OCI-LY7 (cell line): Measurements from ENCODE around the gene SLC66A3. TPM values are rescaled to one million over a fixed set of nuclear protein-coding genes. Genes with fewer than 3 reads are reported as not detected.

Source experiments
- BruUV-seq: library from RNA; stranded (reverse); fragments of 400-500 nt; replicated peaks from 2 replicates; lab custom pipeline; 2021; lab: Mats Ljungman, UMichigan
- CTCF ChIA-PET: fragments of 300-600 bp; sonication (Branson Sonifier 250); formaldehyde crosslinking; loops from one replicate; lab custom pipeline; 2022; ENCODE audit warnings: antibody characterized with exemption; ENCODE audit not compliant: unreplicated experiment; lab: Charles Lee
- POLR2A ChIA-PET: fragments of 300-600 bp; sonication (Branson Sonifier 250); formaldehyde crosslinking; loops from one replicate; lab custom pipeline; 2022; ENCODE audit warnings: antibody characterized with exemption; lab: Charles Lee
- DNase-seq: peaks from one replicate; pipeline ENCODE4 v3.0.0-alpha.2; 2015; ENCODE audit warnings: low spot score
- H2AFZ ChIP-seq: fragments of 200-600 bp; sonication (generic), shearing (Covaris generic); 2 replicates; pipeline ENCODE4 v1.6.1; 2014; ENCODE audit warnings: mild to moderate bottlenecking, antibody characterized with exemption, low read length, moderate library complexity
- H3K27ac ChIP-seq: fragments of 200-600 bp; sonication (generic); 2 replicates; pipeline ENCODE4 v1.5.1; 2014; ENCODE audit warnings: mixed run types, low read depth, mild to moderate bottlenecking, moderate library complexity, low read length, inconsistent platforms; ENCODE audit not compliant: poor library complexity, severe bottlenecking
- H3K36me3 ChIP-seq: fragments of 200-600 bp; sonication (generic); 2 replicates; pipeline ENCODE4 v1.6.1; 2014; ENCODE audit warnings: mild to moderate bottlenecking, antibody characterized with exemption, low read length, moderate library complexity, mixed read lengths; ENCODE audit not compliant: insufficient read depth
- H3K4me1 ChIP-seq: fragments of 200-600 bp; sonication (generic); 2 replicates; pipeline ENCODE4 v1.5.1; 2014; ENCODE audit warnings: mild to moderate bottlenecking, low read length; ENCODE audit not compliant: insufficient read depth, poor library complexity, severe bottlenecking
- H3K4me2 ChIP-seq: fragments of 200-600 bp; sonication (generic); 2 replicates; pipeline ENCODE4 v1.6.1; 2014; ENCODE audit warnings: mild to moderate bottlenecking, low read length
- H3K4me3 ChIP-seq: fragments of 200-600 bp; sonication (generic); 2 replicates; pipeline ENCODE4 v1.5.1; 2014; ENCODE audit warnings: mild to moderate bottlenecking, low read depth, low read length; ENCODE audit not compliant: poor library complexity, severe bottlenecking
- H3K79me2 ChIP-seq: fragments of 200-600 bp; sonication (generic); 2 replicates; pipeline ENCODE4 v1.6.1; 2016; ENCODE audit warnings: low read depth, mild to moderate bottlenecking, low read length, moderate library complexity, mixed read lengths; ENCODE audit not compliant: insufficient read depth
- H3K9me2 ChIP-seq: fragments of 200-600 bp; sonication (generic); 2 replicates; pipeline ENCODE4 v1.6.1; 2016; ENCODE audit warnings: mild to moderate bottlenecking, low read length, mixed read lengths; ENCODE audit not compliant: insufficient read depth
- H3K9me3 ChIP-seq: fragments of 200-600 bp; sonication (generic); 2 replicates; pipeline ENCODE4 v1.6.1; 2014; ENCODE audit warnings: mild to moderate bottlenecking, mixed run types, low read length, mixed read lengths
- H4K20me1 ChIP-seq: fragments of 200-600 bp; sonication (generic); 2 replicates; pipeline ENCODE4 v1.6.1; 2014; ENCODE audit warnings: mild to moderate bottlenecking, antibody characterized with exemption, low read length, moderate library complexity, mixed read lengths; ENCODE audit not compliant: insufficient read depth
- EZH2phosphoT487 ChIP-seq: fragments of 200-600 bp; sonication (generic); IDR thresholded peaks from 2 replicates; pipeline ENCODE4 v1.6.1; 2018; ENCODE audit warnings: low read depth, borderline replicate concordance, mild to moderate bottlenecking, mixed run types, antibody characterized with exemption, low read length, moderate library complexity, mixed read lengths
- intact Hi-C: fragments of 100-400 bp; cut with micrococcal nuclease; formaldehyde crosslinking; loops from one replicate; pipeline ENCODE4 v1.10.0; 2022; ENCODE audit not compliant: unreplicated experiment
- total RNA-seq, 2 experiments: library from RNA; depleted of rRNA in 1 of 2; stranded (reverse); fragments of >200 nt in 1 of 2; shearing (Covaris generic) in 1 of 2; gene quantifications; 2 replicates each; pipeline ENCODE4 v1.2.3, GENCODE V29; 2014 to 2022
- TF ChIP-seq, protein P1 (sequence below): fragments of 200-600 bp; sonication (generic); conservative IDR thresholded peaks from 2 replicates; pipeline ENCODE4 v1.5.1; 2014; ENCODE audit warnings: mild to moderate bottlenecking, antibody characterized with exemption, low read length, moderate library complexity, mixed read lengths

Gene SLC66A3
- total RNA-seq, 2 experiments from 2014 or later, result 6.0 to 10.0 TPM

DNA sequence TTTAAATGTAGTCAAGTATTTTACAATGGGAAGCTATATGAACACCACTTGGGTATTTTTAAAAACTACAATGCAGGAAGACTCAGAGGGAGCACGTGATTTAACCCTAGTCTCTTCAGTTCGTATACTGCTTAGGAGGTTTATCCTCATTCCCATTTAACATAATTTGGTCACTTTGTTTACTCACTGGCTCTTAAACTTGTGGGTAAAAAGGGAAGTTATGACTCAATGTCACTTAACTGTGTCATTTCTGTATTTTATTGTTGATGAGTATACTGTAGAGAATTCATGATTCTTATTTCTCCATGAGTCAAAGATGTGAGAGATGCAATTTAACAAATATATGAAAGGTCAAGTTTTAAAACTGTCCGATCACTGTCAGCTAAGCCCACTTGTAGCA lies 48.2 kb downstream of the SLC66A3 start:
- ChIA-PET POLR2A (interaction anchor here (0.5 to 2.1 kb wide), 4 partner anchors 8 to 18 kb away, joined by 4 to 5 read pairs (median 4); no protein-coding TSS in a partner anchor), CTCF (no interaction called here)
- no peaks in the 10 kb centered on the region for H3K9me2 ChIP-seq
- no peak overlapping the region for H3K4me2 ChIP-seq
- TF ChIP-seq, protein P1, sequence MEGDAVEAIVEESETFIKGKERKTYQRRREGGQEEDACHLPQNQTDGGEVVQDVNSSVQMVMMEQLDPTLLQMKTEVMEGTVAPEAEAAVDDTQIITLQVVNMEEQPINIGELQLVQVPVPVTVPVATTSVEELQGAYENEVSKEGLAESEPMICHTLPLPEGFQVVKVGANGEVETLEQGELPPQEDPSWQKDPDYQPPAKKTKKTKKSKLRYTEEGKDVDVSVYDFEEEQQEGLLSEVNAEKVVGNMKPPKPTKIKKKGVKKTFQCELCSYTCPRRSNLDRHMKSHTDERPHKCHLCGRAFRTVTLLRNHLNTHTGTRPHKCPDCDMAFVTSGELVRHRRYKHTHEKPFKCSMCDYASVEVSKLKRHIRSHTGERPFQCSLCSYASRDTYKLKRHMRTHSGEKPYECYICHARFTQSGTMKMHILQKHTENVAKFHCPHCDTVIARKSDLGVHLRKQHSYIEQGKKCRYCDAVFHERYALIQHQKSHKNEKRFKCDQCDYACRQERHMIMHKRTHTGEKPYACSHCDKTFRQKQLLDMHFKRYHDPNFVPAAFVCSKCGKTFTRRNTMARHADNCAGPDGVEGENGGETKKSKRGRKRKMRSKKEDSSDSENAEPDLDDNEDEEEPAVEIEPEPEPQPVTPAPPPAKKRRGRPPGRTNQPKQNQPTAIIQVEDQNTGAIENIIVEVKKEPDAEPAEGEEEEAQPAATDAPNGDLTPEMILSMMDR, result no peak
- no peak for TF ChIP-seq EZH2phosphoT487
- H3K79me2 ChIP-seq, result no peaks in the 10 kb centered on the region
- no peak overlapping the region for H2AFZ ChIP-seq
- DNase-seq, result no peak
- no peak overlapping the region for H3K4me3 ChIP-seq
- intact Hi-C loops, result no loop called here
- H3K9me3 ChIP-seq, result no peaks in the 10 kb centered on the region
- no peak overlapping the region for H3K27ac ChIP-seq
- no TSS peak for BruUV-seq
- H4K20me1 ChIP-seq, result no peaks in the 10 kb centered on the region
- H3K36me3 ChIP-seq, result peaks cover 32% of the 10 kb centered on the region
- no peaks in the 10 kb centered on the region for H3K4me1 ChIP-seq

GRCh38 chr2:11208083-11208482 lies 52.8 kb downstream of the SLC66A3 start:
- no peaks in the 10 kb centered on the region for H3K4me1 ChIP-seq
- H3K36me3 ChIP-seq, result peaks cover 27% of the 10 kb centered on the region
- no TSS peak for BruUV-seq
- ChIA-PET POLR2A (interaction anchor here (0.5 to 1.2 kb wide), 4 partner anchors 10 to 222 kb away, joined by 3 to 4 read pairs (median 3); no protein-coding TSS in a partner anchor), CTCF (no interaction called here)
- H3K27ac ChIP-seq, result no peak overlapping the region
- H3K4me2 ChIP-seq, result no peak overlapping the region
- TF ChIP-seq, protein P1, result no peak
- no peak for TF ChIP-seq EZH2phosphoT487
- H3K9me2 ChIP-seq, result no peaks in the 10 kb centered on the region
- H4K20me1 ChIP-seq, result 0 out of 2 replicates have a peak, but pooled peaks cover 2% of the 10 kb centered on the region
- H2AFZ ChIP-seq, result no peak overlapping the region
- no peaks in the 10 kb centered on the region for H3K79me2 ChIP-seq
- no peak overlapping the region for H3K4me3 ChIP-seq
- H3K9me3 ChIP-seq, result no peaks in the 10 kb centered on the region
- intact Hi-C loops, result no loop called here
- DNase-seq, result no peak

DNA sequence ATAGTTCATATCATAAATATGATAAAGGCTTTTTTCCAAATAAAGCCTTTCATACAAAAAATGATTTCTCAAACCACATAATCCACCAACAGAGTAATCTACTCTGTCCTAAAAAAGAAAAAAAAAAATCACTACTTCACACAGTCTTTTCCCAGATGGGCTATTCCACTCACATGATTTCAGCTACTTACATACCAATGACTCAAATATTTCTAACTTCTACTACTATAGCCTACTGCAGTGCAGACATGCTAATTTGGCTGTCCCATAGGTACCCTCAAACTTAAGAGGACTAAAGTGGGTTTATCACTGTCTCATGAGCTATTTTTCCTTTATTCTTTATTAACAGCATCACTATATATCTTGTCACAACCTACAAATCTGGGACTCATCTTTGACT lies 57.4 kb downstream of the SLC66A3 start:
- Histone ChIP-seq H3K4me2 (no peak overlapping the region), H3K79me2 (no peaks in the 10 kb centered on the region), H4K20me1 (0 out of 2 replicates have a peak, but pooled peaks cover 2% of the 10 kb centered on the region), H3K4me3 (no peak overlapping the region), H3K36me3 (peaks cover 55% of the 10 kb centered on the region), H3K9me2 (no peaks in the 10 kb centered on the region), H3K9me3 (no peaks in the 10 kb centered on the region), H3K27ac (no peak overlapping the region), H2AFZ (no peak overlapping the region), H3K4me1 (no peaks in the 10 kb centered on the region)
- BruUV-seq, result no TSS peak
- no peak for TF ChIP-seq EZH2phosphoT487
- TF ChIP-seq, protein P1, result no peak
- no peak for DNase-seq
- ChIA-PET CTCF (interaction anchor here (0.6 to 1.2 kb wide), 2 partner anchors 8 to 211 kb away, joined by 3 read pairs; no protein-coding TSS in a partner anchor), POLR2A (interaction anchor here (0.6 kb wide), 1 partner anchor 42 kb away, joined by 6 read pairs; no protein-coding TSS in a partner anchor)
- intact Hi-C loops, result no loop called here
